HG02981 (cell line): ENCODE measurements around the gene ASTN2.

Source experiments
- ATAC-seq: cut with Tn5 transposase; IDR thresholded peaks from one replicate; pipeline ENCODE4 v1.9.1; 2021; ENCODE audit warnings: mild to moderate bottlenecking, moderate library complexity; ENCODE audit not compliant: unreplicated experiment

The ASTN2 gene

GRCh38 chr9:116647515-116647809 lies 767.4 kb downstream of the ASTN2 start:
- no peak for ATAC-seq

- ATAC-seq, result no peak
Measured at GRCh38 chr9:116646661-116647514, 768.0 kb downstream of the ASTN2 start.

- no peak for ATAC-seq
Measured at GRCh38 chr9:116644091-116644688, 770.7 kb downstream of the ASTN2 start.

GRCh38 chr9:116643691-116644090 lies 771.2 kb downstream of the ASTN2 start:
- no peak for ATAC-seq

- ATAC-seq, result no peak
Measured at GRCh38 chr9:116641292-116642059, 773.4 kb downstream of the ASTN2 start.

- ATAC-seq, result no peak
Measured at GRCh38 chr9:116639251-116639741, 775.6 kb downstream of the ASTN2 start.

GRCh38 chr9:116635908-116636307 lies 778.9 kb downstream of the ASTN2 start:
- ATAC-seq, result no peak

GRCh38 chr9:116632990-116633838 lies 781.6 kb downstream of the ASTN2 start:
- no peak for ATAC-seq

GRCh38 chr9:116629634-116630033 lies 785.2 kb downstream of the ASTN2 start:
- no peak for ATAC-seq

GRCh38 chr9:116628716-116629115 lies 786.1 kb downstream of the ASTN2 start:
- no peak for ATAC-seq

- ATAC-seq, result no peak
Measured at GRCh38 chr9:116627433-116627832, 787.4 kb downstream of the ASTN2 start.

- no peak for ATAC-seq
Measured at GRCh38 chr9:116626762-116627161, 788.1 kb downstream of the ASTN2 start.

GRCh38 chr9:116623715-116624114 lies 791.1 kb downstream of the ASTN2 start:
- no peak for ATAC-seq

- no peak for ATAC-seq
Measured at GRCh38 chr9:116617389-116617788, 797.5 kb downstream of the ASTN2 start.

GRCh38 chr9:116616304-116616914 lies 798.4 kb downstream of the ASTN2 start:
- ATAC-seq, result no peak

GRCh38 chr9:116608064-116608463 lies 806.8 kb downstream of the ASTN2 start:
- no peak for ATAC-seq

- ATAC-seq, result no peak
Measured at GRCh38 chr9:116605904-116606341, 808.9 kb downstream of the ASTN2 start.

- ATAC-seq, result no peak
Measured at GRCh38 chr9:116605060-116605459, 809.8 kb downstream of the ASTN2 start.

GRCh38 chr9:116604251-116604650 lies 810.6 kb downstream of the ASTN2 start:
- no peak for ATAC-seq

GRCh38 chr9:116599342-116599884 lies 815.4 kb downstream of the ASTN2 start:
- ATAC-seq, result no peak
